HepG2 (cell line): ENCODE data around the gene GOT2. TPM values are rescaled to one million over a fixed set of nuclear protein-coding genes. Genes with fewer than 3 reads are reported as not detected.
A peak's percentile ranks its signal among the peaks of the same experiment; 100 is the strongest.

ENCODE experiments used
- AKNA ChIP-seq: sonication (generic); formaldehyde crosslinking; IDR thresholded peaks from 2 replicates; pipeline ENCODE4 v1.4.0; 2020; ENCODE audit warnings: missing genetic modification reagents, borderline replicate concordance
- ARID3A ChIP-seq: IDR thresholded peaks from 2 replicates; pipeline ENCODE4 v1.6.1; 2012; ENCODE audit warnings: low read depth, low read length, improper control_type of control experiment
- ARID5B ChIP-seq: IDR thresholded peaks from 2 replicates; pipeline ENCODE4 v1.4.0; 2020; ENCODE audit warnings: mild to moderate bottlenecking, missing genetic modification reagents
- CEBPG ChIP-seq: IDR thresholded peaks from 2 replicates; pipeline ENCODE4 v1.6.1; 2016
- CHCHD3 ChIP-seq: sonication (generic); formaldehyde crosslinking; IDR thresholded peaks from 2 replicates; pipeline ENCODE4 v1.8.0; 2022; ENCODE audit warnings: mild to moderate bottlenecking, missing genetic modification reagents, moderate library complexity
- FOXJ3 ChIP-seq: sonication (generic); formaldehyde crosslinking; IDR thresholded peaks from 2 replicates; pipeline ENCODE4 v1.4.0; 2020; ENCODE audit warnings: missing genetic modification reagents, mild to moderate bottlenecking, borderline replicate concordance
- HHEX ChIP-seq: IDR thresholded peaks from 2 replicates; pipeline ENCODE4 v1.6.1; 2016; ENCODE audit warnings: control low read depth
- IKZF1 ChIP-seq: fragments of 450-650 bp; IDR thresholded peaks from 2 replicates; pipeline ENCODE4 v1.7.1; 2016
- PBX2 ChIP-seq: IDR thresholded peaks from 2 replicates; pipeline ENCODE4 v1.6.1; 2016; ENCODE audit warnings: control low read depth
- RORA ChIP-seq: sonication (generic); formaldehyde crosslinking; IDR thresholded peaks from 2 replicates; pipeline ENCODE4 v1.5.0; 2020; ENCODE audit warnings: mild to moderate bottlenecking, missing genetic modification reagents, moderate library complexity
- SOX6 ChIP-seq, 2 experiments: fragments of 450-650 bp in 1 of 2; sonication (generic) in 1 of 2; formaldehyde crosslinking in 1 of 2; IDR thresholded peaks; 2 replicates each; pipeline versions ENCODE4 v1.4.0 to v1.6.1; 2017 to 2020; ENCODE audit warnings: antibody characterized with exemption in 1 of 2, mild to moderate bottlenecking in 1 of 2, missing genetic modification reagents in 1 of 2
- THAP11 ChIP-seq: IDR thresholded peaks from 2 replicates; pipeline ENCODE4 v1.6.1; 2016; ENCODE audit warnings: missing biosample characterization, missing genetic modification reagents
- ZBTB7A ChIP-seq: sonication (generic); formaldehyde crosslinking; IDR thresholded peaks from 2 replicates; pipeline ENCODE4 v1.8.0; 2022; ENCODE audit warnings: mild to moderate bottlenecking, missing genetic modification reagents
- ZFP36L2 ChIP-seq: sonication (generic); formaldehyde crosslinking; IDR thresholded peaks from 2 replicates; pipeline ENCODE4 v1.4.0; 2020; ENCODE audit warnings: missing genetic modification reagents
- ZNF30 ChIP-seq: sonication (generic); formaldehyde crosslinking; IDR thresholded peaks from 2 replicates; pipeline ENCODE4 v1.5.0; 2020; ENCODE audit warnings: mild to moderate bottlenecking, missing genetic modification reagents
- ZNF704 ChIP-seq: sonication (generic); formaldehyde crosslinking; IDR thresholded peaks from 2 replicates; pipeline ENCODE4 v1.8.1; 2023; ENCODE audit warnings: mild to moderate bottlenecking, inconsistent platforms, moderate library complexity, missing genetic modification reagents, borderline replicate concordance
- polyA plus RNA-seq, 8 experiments: library from polyadenylated mRNA; depleted of rRNA in 3 of 8; stranded (reverse) in 7 of 8; unstranded in 1 of 8; fragments of >200 nt; fragmentation: Illumina TruSeq in 4 of 8; extraction: Trizol in 4 of 8; gene quantifications; 2 replicates each; pipeline versions ENCODE4 v1.2.1 to v1.2.3, GENCODE V29; 2011 to 2016; ENCODE audit warnings: low read depth in 4 of 8, missing spikeins in 1 of 8, mixed read lengths in 1 of 8; ENCODE audit not compliant: insufficient read depth in 1 of 8
- total RNA-seq, 5 experiments: library from RNA; depleted of rRNA; stranded (reverse); fragments of >200 nt; fragmentation: Illumina TruSeq; extraction: Trizol; gene quantifications; 2 replicates each; pipeline ENCODE4 v1.2.3, GENCODE V29; 2016; ENCODE audit warnings: low read depth in 1 of 5
- TF ChIP-seq, protein P1 (sequence below): sonication (generic); formaldehyde crosslinking; IDR thresholded peaks from 2 replicates; pipeline ENCODE4 v1.5.0; 2020; ENCODE audit warnings: missing genetic modification reagents, mild to moderate bottlenecking, borderline replicate concordance

The GOT2 gene
- total and polyA plus RNA-seq, 2 of the 13 experiments (the other 11 are each of a cell fraction or from before 2014, with no cell fraction given), result 32.6 to 121 TPM

GRCh38 chr16:58773870-58774269 is 39.8 kb upstream of the GOT2 start (continued):
- TF ChIP-seq ARID5B (CRISPR knock-in tag) (peak; percentile 93), PBX2 (CRISPR knock-in tag) (no peak), RORA (no peak), CEBPG (CRISPR knock-in tag) (peak; percentile 61; the same call in 1 of the 2 replicates), SOX6 (IDR thresholded peaks at IDR 0.05) (no peak), SOX6 (CRISPR knock-in tag; IDR thresholded peaks at IDR 0.05) (peak; percentile 76; the same call in 1 of the 2 replicates), FOXJ3 (CRISPR knock-in tag) (peak; percentile 89; the same call in 1 of the 2 replicates), THAP11 (peak; percentile 56), HHEX (CRISPR knock-in tag) (peak; percentile 51; the same call in 1 of the 2 replicates), ZBTB7A (CRISPR knock-in tag) (no peak), ZNF704 (no peak), AKNA (CRISPR knock-in tag) (no peak), CHCHD3 (no peak), ZFP36L2 (no peak), IKZF1 (no peak), ZNF30 (CRISPR knock-in tag) (no peak), ARID3A (peak; percentile 87)
- TF ChIP-seq, protein P1, sequence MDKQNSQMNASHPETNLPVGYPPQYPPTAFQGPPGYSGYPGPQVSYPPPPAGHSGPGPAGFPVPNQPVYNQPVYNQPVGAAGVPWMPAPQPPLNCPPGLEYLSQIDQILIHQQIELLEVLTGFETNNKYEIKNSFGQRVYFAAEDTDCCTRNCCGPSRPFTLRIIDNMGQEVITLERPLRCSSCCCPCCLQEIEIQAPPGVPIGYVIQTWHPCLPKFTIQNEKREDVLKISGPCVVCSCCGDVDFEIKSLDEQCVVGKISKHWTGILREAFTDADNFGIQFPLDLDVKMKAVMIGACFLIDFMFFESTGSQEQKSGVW (CRISPR knock-in tag), result no peak
